DMS79 (cell line): ENCODE measurements around the gene DARS2.
A peak's percentile ranks its signal among the peaks of the same experiment; 100 is the strongest.

ENCODE experiments used
- DNase-seq: peaks from one replicate; lab custom pipeline; 2025; lab: John Stamatoyannopoulos, UW

Gene DARS2

DNA sequence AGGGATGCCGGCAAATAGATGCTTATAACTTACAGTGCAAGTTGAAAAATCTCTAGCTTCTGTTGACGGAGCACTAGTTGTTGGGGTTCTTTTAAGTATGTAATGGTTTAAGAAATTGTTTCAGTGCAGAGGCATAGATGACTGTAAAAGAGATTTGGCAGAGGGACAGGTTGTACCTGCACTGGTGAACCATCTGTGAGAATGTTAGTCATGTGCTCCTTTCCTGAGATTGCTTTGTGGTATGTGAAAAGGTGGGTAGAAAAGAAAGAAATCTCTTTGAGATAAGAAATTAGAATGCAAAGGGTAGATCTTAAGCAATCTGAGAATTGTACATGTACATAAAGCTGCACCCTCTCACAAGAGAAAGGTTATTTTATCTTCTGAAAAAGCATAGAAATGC lies 63.2 kb downstream of the DARS2 start:
- DNase-seq, result no peak

DNA sequence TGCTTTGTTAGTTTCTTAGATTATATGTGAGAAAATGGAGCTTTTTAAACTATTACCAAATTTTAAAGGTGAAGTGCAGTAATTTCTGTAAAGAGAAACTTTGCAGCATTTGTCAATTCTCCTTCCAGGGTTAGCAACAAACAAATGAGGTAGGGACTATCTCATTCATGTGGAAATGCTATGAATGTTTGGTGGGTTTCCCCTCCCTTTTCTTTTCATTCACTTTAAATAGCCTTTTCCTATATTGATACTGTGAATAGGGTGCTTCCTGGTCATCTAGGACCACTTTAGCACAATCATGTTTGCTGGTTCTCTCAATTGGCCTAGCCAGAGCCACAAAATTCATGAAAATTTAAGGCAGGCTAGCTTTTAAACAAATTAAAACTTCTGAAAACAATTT lies 64.3 kb downstream of the DARS2 start:
- no peak for DNase-seq

DNA sequence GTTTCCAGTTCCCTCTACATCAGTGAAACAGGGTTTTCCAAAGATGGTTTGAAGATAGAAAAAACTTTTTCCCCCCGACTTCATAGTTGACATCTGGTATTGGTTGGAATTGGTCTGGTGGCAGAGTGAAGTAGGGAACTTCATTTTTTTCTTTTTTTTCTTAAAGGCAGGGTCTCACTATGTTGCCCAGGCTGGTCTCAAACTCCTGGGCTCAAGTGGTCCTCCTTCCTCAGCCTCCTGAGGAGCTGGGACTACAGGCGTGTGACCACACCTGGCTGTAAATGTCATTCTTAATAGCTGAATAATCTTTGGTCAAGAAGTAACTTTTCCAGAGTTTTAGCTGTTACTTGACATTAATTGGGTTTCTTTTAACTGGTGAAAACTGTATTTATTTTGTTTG lies 65.4 kb downstream of the DARS2 start:
- no peak for DNase-seq

DNA sequence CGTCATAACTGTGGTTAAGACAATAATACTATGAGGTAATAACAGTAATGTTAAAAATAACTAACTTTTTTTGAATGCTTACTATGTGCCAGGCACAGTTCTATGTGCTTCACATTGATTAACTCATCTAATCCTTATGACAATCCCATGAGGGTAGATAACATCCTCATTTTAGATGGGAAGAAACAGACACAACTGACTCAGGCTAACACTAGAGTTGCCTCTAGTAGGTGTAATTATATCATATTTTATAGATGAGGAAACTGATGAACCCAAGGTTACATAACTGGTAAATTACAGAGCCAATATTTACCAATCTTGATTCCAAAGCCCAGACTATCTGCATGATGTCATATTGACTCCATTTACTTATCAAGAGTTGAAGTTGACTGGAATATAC lies 69.1 kb downstream of the DARS2 start:
- no peak for DNase-seq

DNA sequence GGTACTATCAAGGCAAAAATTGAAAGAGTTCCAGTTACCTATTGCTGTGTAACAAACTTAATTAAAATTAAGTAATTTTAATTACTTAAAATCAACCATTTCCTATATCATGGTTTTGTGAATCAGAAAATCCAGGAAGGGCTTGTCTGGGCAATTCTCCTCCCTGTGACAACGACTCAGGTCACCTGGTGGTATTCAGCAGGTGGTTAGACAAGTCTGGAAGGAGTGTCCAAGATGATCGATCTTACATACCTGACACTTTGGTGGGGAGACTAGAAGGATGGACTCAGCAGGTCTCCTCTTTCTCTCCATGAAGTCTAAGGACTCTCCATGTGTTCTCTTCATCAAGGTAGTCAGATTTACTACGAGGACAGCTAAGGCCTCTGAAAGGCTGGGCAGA lies 69.7 kb downstream of the DARS2 start:
- DNase-seq, result no peak

DNA sequence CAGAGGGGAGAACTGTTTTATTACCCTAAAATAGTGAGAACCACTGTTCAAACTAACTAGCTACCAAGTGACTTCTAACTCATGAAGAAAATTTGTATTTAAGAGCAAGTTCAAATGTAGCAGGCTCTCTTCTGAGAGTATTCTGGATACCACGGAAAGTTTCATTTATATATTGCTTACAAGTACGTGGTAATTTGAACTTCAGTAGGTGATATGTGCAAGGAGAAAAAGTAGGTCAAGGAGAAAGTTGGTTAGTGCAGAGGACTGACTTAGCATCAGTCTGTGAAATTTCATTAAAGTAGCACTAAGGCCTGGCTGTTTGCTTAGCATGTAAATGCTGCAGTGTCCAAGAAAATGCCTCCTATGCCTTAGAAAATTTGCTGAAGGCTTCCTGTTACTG lies 76.0 kb downstream of the DARS2 start:
- no peak for DNase-seq

DNA sequence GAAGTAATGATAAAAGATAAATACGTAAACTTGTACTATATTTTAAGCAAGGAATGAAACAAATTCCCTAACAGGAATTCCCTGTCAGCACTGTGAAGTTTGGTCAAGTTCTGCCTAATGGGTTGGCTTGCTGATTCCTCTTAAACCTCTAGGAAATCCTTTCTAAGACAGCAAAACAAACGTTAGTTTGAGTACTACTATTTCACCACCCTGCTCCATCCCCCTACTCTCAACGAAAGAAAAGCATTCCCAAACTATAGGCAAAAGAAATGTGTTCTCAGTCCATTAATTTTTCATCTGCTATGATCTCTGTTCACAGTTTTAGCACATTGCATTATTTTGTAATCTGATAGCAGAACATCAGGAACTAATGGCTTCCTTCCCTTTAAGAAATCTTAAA lies 76.5 kb downstream of the DARS2 start:
- no peak for DNase-seq

DNA sequence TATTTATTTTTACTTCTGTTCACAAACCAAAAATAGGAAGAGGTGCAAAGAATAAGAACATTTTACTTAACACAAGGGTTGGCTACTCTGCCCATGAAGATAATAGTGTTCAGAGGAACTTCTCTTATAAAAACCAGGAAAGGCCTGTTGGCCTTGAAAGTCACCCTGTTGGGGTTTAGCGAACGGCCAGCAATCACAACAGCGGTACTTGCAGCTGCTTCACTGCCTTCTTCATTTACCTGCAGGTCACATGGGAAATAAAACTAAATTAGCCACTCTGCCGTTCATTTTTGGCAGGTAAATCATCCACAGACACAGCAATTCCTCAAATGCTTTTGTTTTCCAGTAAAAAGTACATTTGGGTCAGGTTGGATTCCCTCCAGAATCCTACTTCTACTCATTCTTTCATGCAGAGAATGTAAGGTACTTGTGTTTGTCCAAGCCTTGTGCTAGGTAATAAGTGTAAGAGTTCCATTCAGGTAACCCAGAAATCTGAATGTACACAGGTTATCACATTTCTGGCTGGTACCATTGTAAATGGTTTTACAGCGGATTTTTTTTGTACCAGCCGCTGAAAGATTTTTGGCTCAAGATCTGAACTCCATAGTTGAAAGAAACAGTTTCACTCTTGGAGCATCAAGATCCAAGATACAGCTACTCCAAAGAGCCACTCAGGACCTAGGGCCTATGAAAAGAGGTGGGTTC lies 79.5 kb downstream of the DARS2 start:
- DNase-seq, result peak; percentile 78
